HepG2 (cell line): ENCODE measurements around the gene SIAH2. TPM values are rescaled to one million over a fixed set of nuclear protein-coding genes. Genes with fewer than 3 reads are reported as not detected.

ENCODE experiments used
- ATAC-seq: fragments of 200-7000 bp; cut with Tn5 transposase; 3 replicates; pipeline ENCODE4 v1.9.1; 2020; ENCODE audit warnings: mild to moderate bottlenecking, moderate library complexity
- BruUV-seq: library from RNA; stranded (reverse); fragments of 400-500 nt; replicated peaks from 2 replicates; lab custom pipeline; 2021; lab: Mats Ljungman, UMichigan
- CTCF ChIA-PET: fragments of 300-600 bp; formaldehyde crosslinking; extraction: SDS; loops from one replicate; lab custom pipeline; 2021; ENCODE audit warnings: low total read pairs, inconsistent platforms, low intra/inter-chr PET ratio; lab: Yijun Ruan, JAX
- POLR2A ChIA-PET: fragments of 350-600 bp; sonication (Branson Sonifier 250); formaldehyde crosslinking; loops from one replicate; lab custom pipeline; 2020; ENCODE audit warnings: antibody characterized with exemption, inconsistent platforms; lab: Yijun Ruan, JAX
- DNase-seq: peaks from one replicate; pipeline ENCODE4 v3.0.0-alpha.2; 2015; ENCODE audit warnings: low spot score
- FAIRE-seq: peaks from 3 replicates; lab custom pipeline; 2011; peaks lifted over from hg19 to GRCh38; lab: Jason Lieb, UNC
- H2AFZ ChIP-seq: one replicate; pipeline ENCODE4 v1.6.1; 2011; ENCODE audit warnings: low read length, inconsistent platforms
- H3K27ac ChIP-seq: fragments of 300-600 bp; 3 replicates; pipeline ENCODE4 v1.8.0; 2011; ENCODE audit warnings: mixed run types, mild to moderate bottlenecking, mixed read lengths, low read length, inconsistent platforms; ENCODE audit not compliant: insufficient read depth; ENCODE audit errors: extremely low read length
- H3K27me3 ChIP-seq, 2 experiments: fragments of 200-600 bp in 1 of 2; 2 replicates in 1 of 2; 3 replicates in 1 of 2; pipeline versions ENCODE4 v1.6.0 to v1.8.0; 2011; ENCODE audit warnings: low read length in 2 of 2, mild to moderate bottlenecking in 2 of 2, moderate library complexity in 2 of 2, inconsistent platforms in 1 of 2; ENCODE audit not compliant: insufficient read depth in 2 of 2, control insufficient read depth in 1 of 2
- H3K36me3 ChIP-seq, 2 experiments: fragments of 200-600 bp in 1 of 2; replicated peaks in 1 of 2; 2 replicates in 1 of 2; 3 replicates in 1 of 2; pipeline versions ENCODE4 v1.5.1 to v1.8.0; 2011; ENCODE audit warnings: low read length in 2 of 2, inconsistent platforms in 1 of 2; ENCODE audit not compliant: insufficient read depth in 2 of 2, control insufficient read depth in 1 of 2
- H3K4me1 ChIP-seq: 2 replicates; pipeline ENCODE4 v1.5.1; 2012; ENCODE audit warnings: low read length, inconsistent platforms; ENCODE audit not compliant: insufficient read depth
- H3K4me2 ChIP-seq: 2 replicates; pipeline ENCODE4 v1.6.0; 2011; ENCODE audit warnings: low read depth, low read length, inconsistent platforms
- H3K4me3 ChIP-seq, 3 experiments: fragments of 200-600 bp in 1 of 3; sonication (generic), shearing (Covaris generic) in 1 of 3; replicated peaks in 1 of 3; 2 replicates each; pipeline ENCODE4 v1.5.1; 2011 to 2016; ENCODE audit warnings: low read length in 3 of 3, inconsistent platforms in 2 of 3, low read depth in 2 of 3, mild to moderate bottlenecking in 2 of 3, control low read depth in 1 of 3, mixed read lengths in 1 of 3; ENCODE audit not compliant: insufficient read depth in 1 of 3
- H3K79me2 ChIP-seq: one replicate; pipeline ENCODE4 v1.6.1; 2011; ENCODE audit warnings: low read length, inconsistent platforms; ENCODE audit not compliant: insufficient read depth
- H3K9ac ChIP-seq: 2 replicates; pipeline ENCODE4 v1.6.0; 2011; ENCODE audit warnings: mild to moderate bottlenecking, low read depth, low read length, inconsistent platforms; ENCODE audit not compliant: insufficient read depth
- H3K9me3 ChIP-seq: 2 replicates; pipeline ENCODE4 v1.5.1; 2012; ENCODE audit warnings: mild to moderate bottlenecking, low read length
- H4K20me1 ChIP-seq: 2 replicates; pipeline ENCODE4 v1.6.0; 2011; ENCODE audit warnings: inconsistent platforms, mild to moderate bottlenecking, low read length, moderate library complexity; ENCODE audit not compliant: insufficient read depth
- KAT2B ChIP-seq: fragments of 150-350 bp; IDR thresholded peaks from 2 replicates; pipeline ENCODE4 v1.6.1; 2014; ENCODE audit warnings: low read depth, low read length, borderline replicate concordance
- POGZ ChIP-seq: sonication (generic); formaldehyde crosslinking; IDR thresholded peaks from 2 replicates; pipeline ENCODE4 v1.4.0; 2020; ENCODE audit warnings: mild to moderate bottlenecking, missing genetic modification reagents
- SIN3A ChIP-seq: IDR thresholded peaks from 2 replicates; pipeline ENCODE4 v1.6.1; 2011; ENCODE audit warnings: low read depth, mild to moderate bottlenecking, control low read depth, low read length, borderline replicate concordance
- TAF1 ChIP-seq: sonication (generic); formaldehyde crosslinking; IDR thresholded peaks from 2 replicates; pipeline ENCODE4 v1.4.0; 2020; ENCODE audit warnings: missing genetic modification reagents
- XRCC5 ChIP-seq: fragments of 200-400 bp; formaldehyde crosslinking; optimal IDR thresholded peaks from 2 replicates; pipeline ENCODE3; 2017; ENCODE audit warnings: mild to moderate bottlenecking, low read length
- ZBTB34 ChIP-seq: sonication (generic); formaldehyde crosslinking; IDR thresholded peaks from 2 replicates; pipeline ENCODE4 v1.8.0; 2022; ENCODE audit warnings: mild to moderate bottlenecking, missing genetic modification reagents
- ZNF225 ChIP-seq: sonication (generic); formaldehyde crosslinking; IDR thresholded peaks from 2 replicates; pipeline ENCODE4 v1.4.0; 2020; ENCODE audit warnings: mild to moderate bottlenecking, missing genetic modification reagents
- ZNF256 ChIP-seq: sonication (generic); formaldehyde crosslinking; conservative IDR thresholded peaks from 2 replicates; pipeline ENCODE4 v1.4.0; 2020; ENCODE audit warnings: missing genetic modification reagents
- ZNF30 ChIP-seq: sonication (generic); formaldehyde crosslinking; IDR thresholded peaks from 2 replicates; pipeline ENCODE4 v1.5.0; 2020; ENCODE audit warnings: mild to moderate bottlenecking, missing genetic modification reagents
- ZNF354B ChIP-seq: sonication (generic); formaldehyde crosslinking; IDR thresholded peaks from 2 replicates; pipeline ENCODE4 v1.8.0; 2022; ENCODE audit warnings: mild to moderate bottlenecking, missing genetic modification reagents
- ZNF562 ChIP-seq: sonication (generic); formaldehyde crosslinking; IDR thresholded peaks from 2 replicates; pipeline ENCODE4 v1.8.0; 2022; ENCODE audit warnings: missing genetic modification reagents, borderline replicate concordance
- ZNF720 ChIP-seq: sonication (generic); formaldehyde crosslinking; IDR thresholded peaks from 2 replicates; pipeline ENCODE4 v1.4.0; 2020; ENCODE audit warnings: missing genetic modification reagents
- ZNF746 ChIP-seq: sonication (generic); formaldehyde crosslinking; IDR thresholded peaks from 2 replicates; pipeline ENCODE4 v1.8.0; 2022; ENCODE audit warnings: mild to moderate bottlenecking, missing genetic modification reagents
- ZSCAN22 ChIP-seq: sonication (generic); formaldehyde crosslinking; IDR thresholded peaks from 2 replicates; pipeline ENCODE4 v1.4.0; 2020; ENCODE audit warnings: mild to moderate bottlenecking, missing genetic modification reagents
- WGBS: methylation state at CpG from one replicate; pipeline ENCODE4 v1.1.6; 2017; ENCODE audit warnings: low lambda C conversion rate; 5-methylcytosine and 5-hydroxymethylcytosine counted together
- in situ Hi-C: cut with HindIII; loops from 2 replicates; pipeline ENCODE4 v1.10.0; 2017; ENCODE audit warnings: low pct_unique_long_range_greater_than_20kb; ENCODE audit not compliant: extremely low pct_ligation_motif_present
- intact Hi-C: fragments of 100-400 bp; cut with micrococcal nuclease; formaldehyde crosslinking; loops from one replicate; pipeline ENCODE4 v1.10.0; 2022; ENCODE audit not compliant: unreplicated experiment
- polyA plus RNA-seq, 8 experiments: library from polyadenylated mRNA; depleted of rRNA in 3 of 8; stranded (reverse) in 7 of 8; unstranded in 1 of 8; fragments of >200 nt; fragmentation: Illumina TruSeq in 4 of 8; extraction: Trizol in 4 of 8; gene quantifications; 2 replicates each; pipeline versions ENCODE4 v1.2.1 to v1.2.3, GENCODE V29; 2011 to 2016; ENCODE audit warnings: low read depth in 4 of 8, missing spikeins in 1 of 8, mixed read lengths in 1 of 8; ENCODE audit not compliant: insufficient read depth in 1 of 8
- total RNA-seq, 5 experiments: library from RNA; depleted of rRNA; stranded (reverse); fragments of >200 nt; fragmentation: Illumina TruSeq; extraction: Trizol; gene quantifications; 2 replicates each; pipeline ENCODE4 v1.2.3, GENCODE V29; 2016; ENCODE audit warnings: low read depth in 1 of 5
- TF ChIP-seq, protein P1 (sequence below): sonication (generic); formaldehyde crosslinking; IDR thresholded peaks from 2 replicates; pipeline ENCODE4 v1.5.0; 2020; ENCODE audit warnings: mild to moderate bottlenecking, low read depth, missing genetic modification reagents, borderline replicate concordance
- TF ChIP-seq, protein P2 (sequence below): sonication (generic); formaldehyde crosslinking; IDR thresholded peaks from 2 replicates; pipeline ENCODE4 v1.4.0; 2020; ENCODE audit warnings: missing genetic modification reagents
- TF ChIP-seq, protein P3 (sequence below): sonication (generic); formaldehyde crosslinking; IDR thresholded peaks from 2 replicates; pipeline ENCODE4 v1.5.0; 2020; ENCODE audit warnings: missing genetic modification reagents
- TF ChIP-seq, protein P4 (sequence below): sonication (generic); formaldehyde crosslinking; IDR thresholded peaks from 2 replicates; pipeline ENCODE4 v1.5.0; 2020; ENCODE audit warnings: missing genetic modification reagents

Gene SIAH2
- total and polyA plus RNA-seq, 2 of the 13 experiments (the other 11 are each of a cell fraction or from before 2014, with no cell fraction given) = 71.8 to 117 TPM

DNA sequence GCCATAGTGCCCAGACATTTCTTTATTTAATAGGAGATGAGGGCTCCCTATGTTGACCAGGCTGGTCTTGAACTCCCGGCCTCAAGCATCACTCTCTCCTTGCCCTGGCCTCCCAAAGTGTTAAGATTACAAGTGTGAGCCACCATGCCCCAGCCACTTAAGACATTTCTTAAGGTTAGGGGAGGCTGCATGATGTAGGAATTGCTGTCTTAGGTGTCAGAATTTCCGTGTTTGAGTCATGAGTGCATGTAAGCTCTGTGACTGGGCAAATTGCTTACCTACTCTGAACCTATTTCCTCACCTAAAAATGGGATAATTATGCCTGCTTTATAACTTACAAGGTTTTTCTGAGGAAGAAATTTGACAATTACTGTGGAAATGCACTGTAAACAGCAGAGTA lies 34.2 kb upstream of the SIAH2 start:
- Histone ChIP-seq H3K79me2 (no peaks in the 10 kb centered on the region), H3K27me3 (peaks cover 3 to 9% of the 10 kb centered on the region in 2 experiments; a peak in 2 of 5 replicates), H4K20me1 (no peaks in the 10 kb centered on the region), H2AFZ (no peak overlapping the region), H3K27ac (no peak overlapping the region), H3K4me2 (no peak overlapping the region), H3K36me3 (no peaks in the 10 kb centered on the region), H3K9me3 (no peaks in the 10 kb centered on the region), H3K9ac (no peak overlapping the region), H3K4me3 (no peak overlapping the region), H3K4me1 (peaks cover 15% of the 10 kb centered on the region)
- WGBS = 10% methylated on average over 2 of the region's 2 CpGs
- intact Hi-C loops (no loop called here), in situ Hi-C loops (no loop called here)
- POLR2A ChIA-PET = no interaction called here
- ATAC-seq (no peak), FAIRE-seq (no peak), DNase-seq (no peak)
- CTCF ChIA-PET = no interaction called here
- no TSS peak for BruUV-seq
- TF ChIP-seq, protein P1, sequence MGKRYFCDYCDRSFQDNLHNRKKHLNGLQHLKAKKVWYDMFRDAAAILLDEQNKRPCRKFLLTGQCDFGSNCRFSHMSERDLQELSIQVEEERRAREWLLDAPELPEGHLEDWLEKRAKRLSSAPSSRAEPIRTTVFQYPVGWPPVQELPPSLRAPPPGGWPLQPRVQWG (CRISPR knock-in tag) = no peak
- TF ChIP-seq ZNF562 (no peak), ZNF354B (CRISPR knock-in tag) (no peak), ZSCAN22 (CRISPR knock-in tag) (no peak), KAT2B (no peak), ZNF30 (CRISPR knock-in tag) (no peak), ZNF746 (CRISPR knock-in tag) (no peak), XRCC5 (no peak), ZNF225 (no peak), POGZ (CRISPR knock-in tag) (no peak), TAF1 (CRISPR knock-in tag) (no peak), ZNF720 (CRISPR knock-in tag) (no peak), ZBTB34 (CRISPR knock-in tag) (no peak), SIN3A (no peak), ZNF256 (CRISPR knock-in tag) (no peak)
- TF ChIP-seq, protein P2, sequence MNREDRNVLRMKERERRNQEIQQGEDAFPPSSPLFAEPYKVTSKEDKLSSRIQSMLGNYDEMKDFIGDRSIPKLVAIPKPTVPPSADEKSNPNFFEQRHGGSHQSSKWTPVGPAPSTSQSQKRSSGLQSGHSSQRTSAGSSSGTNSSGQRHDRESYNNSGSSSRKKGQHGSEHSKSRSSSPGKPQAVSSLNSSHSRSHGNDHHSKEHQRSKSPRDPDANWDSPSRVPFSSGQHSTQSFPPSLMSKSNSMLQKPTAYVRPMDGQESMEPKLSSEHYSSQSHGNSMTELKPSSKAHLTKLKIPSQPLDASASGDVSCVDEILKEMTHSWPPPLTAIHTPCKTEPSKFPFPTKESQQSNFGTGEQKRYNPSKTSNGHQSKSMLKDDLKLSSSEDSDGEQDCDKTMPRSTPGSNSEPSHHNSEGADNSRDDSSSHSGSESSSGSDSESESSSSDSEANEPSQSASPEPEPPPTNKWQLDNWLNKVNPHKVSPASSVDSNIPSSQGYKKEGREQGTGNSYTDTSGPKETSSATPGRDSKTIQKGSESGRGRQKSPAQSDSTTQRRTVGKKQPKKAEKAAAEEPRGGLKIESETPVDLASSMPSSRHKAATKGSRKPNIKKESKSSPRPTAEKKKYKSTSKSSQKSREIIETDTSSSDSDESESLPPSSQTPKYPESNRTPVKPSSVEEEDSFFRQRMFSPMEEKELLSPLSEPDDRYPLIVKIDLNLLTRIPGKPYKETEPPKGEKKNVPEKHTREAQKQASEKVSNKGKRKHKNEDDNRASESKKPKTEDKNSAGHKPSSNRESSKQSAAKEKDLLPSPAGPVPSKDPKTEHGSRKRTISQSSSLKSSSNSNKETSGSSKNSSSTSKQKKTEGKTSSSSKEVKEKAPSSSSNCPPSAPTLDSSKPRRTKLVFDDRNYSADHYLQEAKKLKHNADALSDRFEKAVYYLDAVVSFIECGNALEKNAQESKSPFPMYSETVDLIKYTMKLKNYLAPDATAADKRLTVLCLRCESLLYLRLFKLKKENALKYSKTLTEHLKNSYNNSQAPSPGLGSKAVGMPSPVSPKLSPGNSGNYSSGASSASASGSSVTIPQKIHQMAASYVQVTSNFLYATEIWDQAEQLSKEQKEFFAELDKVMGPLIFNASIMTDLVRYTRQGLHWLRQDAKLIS (CRISPR knock-in tag) = no peak
- TF ChIP-seq, protein P3, sequence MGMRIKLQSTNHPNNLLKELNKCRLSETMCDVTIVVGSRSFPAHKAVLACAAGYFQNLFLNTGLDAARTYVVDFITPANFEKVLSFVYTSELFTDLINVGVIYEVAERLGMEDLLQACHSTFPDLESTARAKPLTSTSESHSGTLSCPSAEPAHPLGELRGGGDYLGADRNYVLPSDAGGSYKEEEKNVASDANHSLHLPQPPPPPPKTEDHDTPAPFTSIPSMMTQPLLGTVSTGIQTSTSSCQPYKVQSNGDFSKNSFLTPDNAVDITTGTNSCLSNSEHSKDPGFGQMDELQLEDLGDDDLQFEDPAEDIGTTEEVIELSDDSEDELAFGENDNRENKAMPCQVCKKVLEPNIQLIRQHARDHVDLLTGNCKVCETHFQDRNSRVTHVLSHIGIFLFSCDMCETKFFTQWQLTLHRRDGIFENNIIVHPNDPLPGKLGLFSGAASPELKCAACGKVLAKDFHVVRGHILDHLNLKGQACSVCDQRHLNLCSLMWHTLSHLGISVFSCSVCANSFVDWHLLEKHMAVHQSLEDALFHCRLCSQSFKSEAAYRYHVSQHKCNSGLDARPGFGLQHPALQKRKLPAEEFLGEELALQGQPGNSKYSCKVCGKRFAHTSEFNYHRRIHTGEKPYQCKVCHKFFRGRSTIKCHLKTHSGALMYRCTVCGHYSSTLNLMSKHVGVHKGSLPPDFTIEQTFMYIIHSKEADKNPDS (CRISPR knock-in tag) = no peak
- TF ChIP-seq, protein P4, sequence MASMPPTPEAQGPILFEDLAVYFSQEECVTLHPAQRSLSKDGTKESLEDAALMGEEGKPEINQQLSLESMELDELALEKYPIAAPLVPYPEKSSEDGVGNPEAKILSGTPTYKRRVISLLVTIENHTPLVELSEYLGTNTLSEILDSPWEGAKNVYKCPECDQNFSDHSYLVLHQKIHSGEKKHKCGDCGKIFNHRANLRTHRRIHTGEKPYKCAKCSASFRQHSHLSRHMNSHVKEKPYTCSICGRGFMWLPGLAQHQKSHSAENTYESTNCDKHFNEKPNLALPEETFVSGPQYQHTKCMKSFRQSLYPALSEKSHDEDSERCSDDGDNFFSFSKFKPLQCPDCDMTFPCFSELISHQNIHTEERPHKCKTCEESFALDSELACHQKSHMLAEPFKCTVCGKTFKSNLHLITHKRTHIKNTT (CRISPR knock-in tag) = no peak
